NCI-H510A (cell line): ENCODE measurements around the gene SLC34A3.
A peak's percentile ranks its signal among the peaks of the same experiment; 100 is the strongest.
"Not testable (repeated sequence)": the region's sequence is repeated elsewhere in the genome, so short reads cannot be mapped to it uniquely, and the experiment has no call there.

Experiments
- DNase-seq: peaks from one replicate; lab custom pipeline; 2025; lab: John Stamatoyannopoulos, UW

The SLC34A3 gene

GRCh38 chr9:137255448-137256114, 24.9 kb downstream of the SLC34A3 start:
- peak; percentile 65 for DNase-seq

- DNase-seq = no peak
Measured at GRCh38 chr9:137256362-137256761, 25.7 kb downstream of the SLC34A3 start.

DNA sequence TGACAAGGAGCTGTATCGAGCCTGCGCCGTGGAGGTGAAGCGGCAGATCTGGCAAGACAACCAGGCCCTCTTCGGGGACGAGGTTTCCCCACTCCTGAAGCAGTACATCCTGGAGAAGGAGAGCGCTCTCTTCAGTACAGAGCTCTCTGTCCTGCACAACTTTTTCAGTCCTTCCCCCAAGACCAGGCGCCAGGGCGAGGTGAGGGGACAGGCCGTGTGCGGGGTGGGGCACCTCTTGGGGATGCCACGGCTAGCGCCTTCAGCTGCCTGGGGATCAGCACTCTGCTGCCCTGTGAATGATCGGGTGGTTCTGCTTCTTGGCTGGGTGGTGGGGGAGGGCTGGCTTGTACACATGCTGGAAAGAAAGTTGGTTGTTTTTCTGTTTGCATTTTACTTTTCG, 26.2 kb downstream of the SLC34A3 start:
- DNase-seq = no peak

DNA sequence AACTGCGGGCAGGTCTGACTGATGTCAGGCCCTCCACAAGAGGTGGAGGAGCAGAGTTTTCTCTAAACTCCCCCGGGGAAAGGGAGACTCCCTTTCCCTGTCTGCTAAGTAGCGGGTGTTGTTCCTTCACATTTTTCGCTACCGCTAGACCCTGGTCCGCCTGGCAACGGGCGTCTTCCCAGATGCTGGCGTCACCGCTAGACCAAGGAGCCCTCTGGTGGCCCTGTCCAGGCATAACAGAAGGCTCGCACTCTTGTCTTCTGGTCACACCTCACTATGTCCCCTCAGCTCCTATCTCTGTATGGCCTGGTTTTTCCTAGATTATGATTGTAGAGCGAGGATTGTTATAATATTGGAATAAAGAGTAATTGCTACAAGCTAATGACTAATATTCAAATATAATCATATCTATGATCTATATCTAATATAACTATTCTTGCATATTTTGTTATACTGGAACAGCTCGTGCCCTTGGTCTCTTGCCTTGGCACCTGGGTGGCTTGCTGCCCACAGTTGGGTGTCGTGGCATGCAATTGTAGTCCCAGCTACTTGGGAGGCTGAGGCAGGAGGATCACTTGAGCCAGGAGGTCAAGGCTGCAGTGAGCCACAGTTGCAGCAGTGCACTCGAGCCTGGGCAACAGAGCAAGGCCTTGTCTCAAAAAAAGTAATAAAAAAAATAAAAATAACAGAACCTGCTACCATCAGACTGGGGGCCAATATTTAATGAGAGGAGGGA, 31.6 kb downstream of the SLC34A3 start:
- DNase-seq = not testable (repeated sequence)

DNA sequence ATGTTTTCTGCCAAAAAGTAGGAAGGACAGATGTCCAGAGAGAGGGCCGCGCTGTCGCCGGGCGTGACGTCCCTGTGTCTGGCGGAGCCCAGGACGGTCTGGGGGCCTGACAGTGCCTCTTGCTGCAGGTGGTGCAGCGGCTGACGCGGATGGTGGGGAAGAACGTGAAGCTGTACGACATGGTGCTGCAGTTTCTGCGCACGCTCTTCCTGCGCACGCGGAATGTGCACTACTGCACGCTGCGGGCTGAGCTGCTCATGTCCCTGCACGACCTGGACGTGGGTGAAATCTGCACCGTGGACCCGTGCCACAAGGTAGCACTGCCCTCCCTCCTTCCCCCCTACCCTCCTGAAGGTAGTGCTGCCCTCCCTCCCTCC, 32.2 kb downstream of the SLC34A3 start:
- DNase-seq = no peak

DNA sequence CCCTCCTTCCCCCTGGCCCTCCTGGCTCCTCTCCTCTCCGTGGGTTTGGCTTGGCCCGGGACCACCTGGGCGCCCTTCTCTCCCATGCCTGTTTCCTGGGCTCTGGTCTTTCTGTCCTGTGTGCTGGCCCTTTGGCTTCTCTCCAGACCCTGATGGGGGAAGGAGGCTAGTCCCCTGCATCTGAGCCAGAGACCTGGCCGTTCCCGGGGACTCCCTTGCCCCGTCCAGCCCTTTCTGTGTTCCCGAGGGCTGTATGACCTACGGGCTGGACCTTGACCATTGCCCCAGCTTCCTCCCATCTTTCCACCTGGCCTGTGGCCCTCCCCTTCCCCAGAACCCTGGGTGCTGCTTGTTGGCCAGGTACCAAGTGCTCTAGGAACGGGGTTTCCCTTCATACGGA, 32.8 kb downstream of the SLC34A3 start:
- DNase-seq = no peak

- no peak for DNase-seq
Measured at GRCh38 chr9:137264067-137264466, 33.4 kb downstream of the SLC34A3 start.

GRCh38 chr9:137265496-137266161, 34.9 kb downstream of the SLC34A3 start:
- DNase-seq = no peak

- no peak for DNase-seq
Measured at GRCh38 chr9:137266162-137266527, 35.4 kb downstream of the SLC34A3 start.

DNA sequence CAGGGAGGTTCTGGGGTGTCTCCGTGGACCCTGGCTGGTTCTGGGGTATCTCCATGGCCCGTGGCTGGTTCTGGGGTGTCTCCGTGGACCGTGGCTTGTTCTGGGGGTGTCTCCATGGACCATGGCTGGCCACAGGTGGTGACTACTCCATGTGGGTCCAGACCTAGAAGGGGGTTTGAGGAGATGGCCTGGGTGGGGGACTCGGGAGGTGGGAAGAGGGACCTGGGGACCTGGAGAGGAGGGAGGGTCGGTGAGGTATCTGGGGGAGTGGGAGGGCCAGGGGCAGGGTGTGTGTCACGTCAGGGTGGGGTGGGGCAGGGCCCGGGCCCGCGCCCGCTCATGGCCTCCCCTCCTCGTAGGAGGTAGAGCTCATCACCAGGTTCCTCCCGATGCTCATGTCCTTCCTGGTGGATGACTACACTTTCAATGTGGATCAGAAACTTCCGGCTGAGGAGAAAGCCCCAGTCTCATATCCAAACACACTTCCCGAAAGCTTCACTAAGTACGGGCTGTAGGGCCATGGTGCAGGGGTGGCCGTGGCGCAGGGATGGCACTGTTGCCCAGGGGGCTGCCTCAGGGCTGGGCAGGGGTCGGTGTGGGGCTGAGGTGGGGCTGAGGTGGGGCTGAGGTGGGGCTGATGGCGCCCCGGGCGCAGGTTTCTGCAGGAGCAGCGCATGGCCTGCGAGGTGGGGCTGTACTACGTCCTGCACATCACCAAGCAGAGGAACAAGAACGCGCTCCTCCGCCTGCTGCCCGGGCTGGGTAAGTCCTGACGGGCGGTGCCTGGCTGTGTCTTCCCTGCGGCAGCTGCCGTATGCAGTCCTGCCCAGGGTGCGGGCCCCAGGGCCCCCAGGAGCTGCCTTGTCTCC, 36.1 kb downstream of the SLC34A3 start:
- DNase-seq = no peak

- DNase-seq = no peak
Measured at GRCh38 chr9:137267933-137268355, 37.2 kb downstream of the SLC34A3 start.

- DNase-seq = no peak
Measured at GRCh38 chr9:137268538-137269201, 38.0 kb downstream of the SLC34A3 start.

DNA sequence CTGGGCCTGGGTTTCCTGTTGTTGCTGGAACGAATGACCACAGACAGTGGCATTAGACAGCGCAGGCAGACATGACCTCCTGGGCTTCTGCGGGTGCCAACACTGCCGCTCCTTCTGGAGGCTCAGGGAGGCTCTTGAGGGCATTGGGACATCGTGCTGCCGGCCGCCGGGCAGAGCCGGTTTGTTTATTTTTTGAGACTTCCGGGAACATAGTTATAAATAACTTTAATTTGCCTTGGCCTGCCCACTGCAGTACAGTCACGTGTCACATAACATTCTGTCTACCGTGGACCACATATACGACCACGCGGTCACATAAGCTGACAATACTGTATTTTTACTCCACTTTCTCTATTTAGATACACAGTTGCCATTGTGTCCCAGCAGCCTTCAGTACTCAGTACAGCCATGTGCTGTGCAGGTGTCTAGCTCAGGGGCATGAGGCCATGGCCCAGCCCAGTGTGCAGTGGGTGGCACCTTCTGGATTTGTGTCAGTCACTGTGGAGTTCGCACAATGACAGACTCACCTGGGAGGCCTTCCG, 38.6 kb downstream of the SLC34A3 start:
- no peak for DNase-seq

DNA sequence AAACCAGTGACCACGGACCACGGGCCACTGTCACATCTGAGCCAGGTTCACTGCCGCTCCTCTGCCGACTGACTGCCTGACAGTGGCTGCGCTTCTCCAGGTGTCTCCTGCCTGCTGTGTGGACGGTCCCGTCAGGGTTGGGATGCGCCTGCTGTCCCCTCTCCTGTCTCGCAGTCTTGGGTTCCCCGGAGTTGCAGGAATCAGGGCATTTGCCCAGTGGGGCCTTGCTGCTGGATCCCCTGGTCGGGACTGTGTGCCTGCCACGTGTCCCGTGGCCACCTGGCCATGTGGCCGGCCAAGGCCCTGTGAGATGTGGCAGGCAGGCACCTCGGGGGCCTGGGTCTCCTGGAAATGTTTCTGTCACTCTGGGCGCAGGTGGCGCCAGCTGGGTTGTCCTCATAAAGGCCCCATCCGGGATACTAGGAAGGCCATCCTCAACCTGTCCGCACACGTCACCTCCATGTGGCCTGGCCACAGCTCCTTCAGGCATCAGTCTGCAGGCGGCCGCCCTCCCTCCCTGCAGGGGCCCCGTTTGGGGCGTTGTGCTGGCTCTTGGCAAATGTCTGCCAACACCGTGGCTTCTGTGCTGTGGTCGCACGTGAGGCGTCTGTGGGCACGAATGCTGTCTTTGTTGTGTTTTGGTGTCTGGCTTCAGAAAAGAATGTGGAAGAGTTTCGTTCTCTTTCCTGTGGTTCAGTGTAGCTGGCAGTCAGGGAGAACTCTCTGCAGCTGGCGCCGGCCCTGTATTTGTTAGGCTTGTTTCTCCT, 40.4 kb downstream of the SLC34A3 start:
- no peak for DNase-seq

DNA sequence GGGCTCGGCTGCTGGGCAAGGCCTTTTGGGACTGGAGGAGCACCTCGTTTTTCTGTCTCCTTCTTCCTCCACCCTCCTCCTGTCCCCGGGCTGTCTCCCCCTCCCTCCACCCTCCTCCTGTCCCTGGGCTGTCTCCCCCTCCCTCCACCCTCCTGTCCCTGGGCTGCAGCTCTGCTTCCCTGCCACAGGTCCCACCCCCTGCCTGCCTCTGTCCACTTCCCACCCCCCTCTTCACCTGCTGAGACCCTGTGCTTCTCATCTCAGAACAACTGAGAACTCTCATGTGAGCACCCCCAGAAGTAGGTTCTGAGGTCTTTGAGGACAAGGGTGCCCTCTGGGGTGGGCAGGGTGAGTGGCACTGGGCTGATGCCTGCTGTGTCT, 41.0 kb downstream of the SLC34A3 start:
- DNase-seq = no peak

- peak; percentile 55 for DNase-seq
Measured at GRCh38 chr9:137272241-137273094, 41.8 kb downstream of the SLC34A3 start.

- DNase-seq = no peak
Measured at GRCh38 chr9:137273095-137273490, 42.4 kb downstream of the SLC34A3 start.

GRCh38 chr9:137273611-137274320, 43.1 kb downstream of the SLC34A3 start:
- peak; percentile 89 for DNase-seq

DNA sequence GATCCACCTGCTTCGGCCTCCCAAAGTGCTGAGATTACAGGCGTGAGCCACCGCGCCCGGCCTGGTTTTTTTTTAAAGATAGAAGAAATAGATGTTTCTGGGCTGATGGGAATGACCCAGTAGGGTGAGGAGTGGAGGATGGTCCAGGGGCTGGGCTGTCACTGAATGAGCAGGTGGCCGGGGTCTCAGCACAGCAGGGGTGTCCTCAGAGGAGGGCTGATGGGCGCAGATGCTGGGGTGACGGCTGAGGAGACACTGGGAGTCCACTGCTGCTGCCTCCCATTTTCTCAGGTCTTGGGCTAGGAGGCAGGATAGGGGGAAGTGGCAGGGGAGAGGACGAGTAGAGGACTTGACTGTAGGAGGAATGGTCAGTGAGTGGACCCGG, 44.5 kb downstream of the SLC34A3 start:
- DNase-seq = no peak
